Measurements from ENCODE around the gene TUBGCP6.

Gene TUBGCP6

DNA sequence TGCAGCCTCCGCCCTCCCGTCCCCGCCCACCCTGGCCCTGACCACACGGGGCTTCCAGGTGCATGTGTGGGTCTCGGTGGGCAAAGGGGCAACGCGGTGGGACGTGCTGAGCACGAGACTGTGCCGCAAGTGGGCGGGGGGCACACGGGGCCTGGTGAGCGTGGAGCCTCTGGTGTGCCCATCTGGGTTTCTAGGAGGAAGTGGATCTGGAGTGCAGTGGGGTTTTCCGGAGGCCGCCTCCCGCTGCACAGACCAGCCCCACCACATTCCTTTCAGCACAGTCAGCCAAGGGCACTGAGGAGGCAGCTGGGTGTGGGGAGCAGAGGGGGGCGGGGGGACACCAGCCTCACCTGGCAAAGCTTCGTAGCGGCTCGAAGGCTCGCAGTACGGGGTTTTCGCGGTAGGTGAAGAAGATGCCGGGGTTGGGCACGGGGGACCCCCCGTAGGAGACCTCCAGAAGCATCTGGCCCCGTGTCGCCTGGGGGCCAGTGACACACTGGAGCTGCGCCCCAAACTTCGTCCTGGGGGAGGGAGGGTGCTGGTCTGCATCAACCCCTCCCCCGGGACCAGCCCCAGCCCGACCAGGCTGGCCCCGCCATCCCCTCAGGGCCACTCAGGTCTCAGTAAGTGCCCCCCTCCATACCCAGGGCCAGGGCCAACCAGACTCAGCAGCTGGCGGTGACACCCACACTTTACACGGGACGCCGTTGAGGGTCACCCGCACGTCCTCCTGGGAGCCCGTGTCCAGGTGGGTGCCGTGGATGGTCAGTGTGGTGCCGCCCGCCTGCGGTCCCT, 37.7 kb upstream of the TUBGCP6 start:
- H3K36me3 ChIP-seq (ENCODE audit: control insufficient read depth, low read length), result peaks cover 78% of the 10 kb centered on the region
- no peaks in the 10 kb centered on the region for H3K9me3 ChIP-seq (ENCODE audit: control insufficient read depth, insufficient read depth, low read length)
- no peaks in the 10 kb centered on the region for H4K20me1 ChIP-seq (ENCODE audit: control insufficient read depth, insufficient read depth, low read depth, low read length)
- no peaks in the 10 kb centered on the region for H3F3A ChIP-seq (ENCODE audit: control insufficient read depth, insufficient read depth)
- no peak overlapping the region for H3K27ac ChIP-seq (ENCODE audit: low read depth, low read length)
- no peaks in the 10 kb centered on the region for H3K79me2 ChIP-seq (ENCODE audit: control insufficient read depth, low read length)
- no peaks in the 10 kb centered on the region for H3K4me1 ChIP-seq (ENCODE audit: control insufficient read depth, low read length)
- no peaks in the 10 kb centered on the region for H3K9me2 ChIP-seq (replicated peaks; ENCODE audit: control insufficient read depth, low read length)
- no peak overlapping the region for H3K4me2 ChIP-seq (ENCODE audit: low read length)
- H3K4me3 ChIP-seq (ENCODE audit: low read length), result no peak overlapping the region
- no peaks in the 10 kb centered on the region for H3K27me3 ChIP-seq (ENCODE audit: control insufficient read depth, low read length)
- TF ChIP-seq CTCF (IDR thresholded peaks at IDR 0.05; ENCODE audit: low read depth, low read length, poor library complexity, severe bottlenecking), result no peak
- no peak for TF ChIP-seq EZH2phosphoT487 (IDR thresholded peaks at IDR 0.05; ENCODE audit: borderline replicate concordance, low read length)

DNA sequence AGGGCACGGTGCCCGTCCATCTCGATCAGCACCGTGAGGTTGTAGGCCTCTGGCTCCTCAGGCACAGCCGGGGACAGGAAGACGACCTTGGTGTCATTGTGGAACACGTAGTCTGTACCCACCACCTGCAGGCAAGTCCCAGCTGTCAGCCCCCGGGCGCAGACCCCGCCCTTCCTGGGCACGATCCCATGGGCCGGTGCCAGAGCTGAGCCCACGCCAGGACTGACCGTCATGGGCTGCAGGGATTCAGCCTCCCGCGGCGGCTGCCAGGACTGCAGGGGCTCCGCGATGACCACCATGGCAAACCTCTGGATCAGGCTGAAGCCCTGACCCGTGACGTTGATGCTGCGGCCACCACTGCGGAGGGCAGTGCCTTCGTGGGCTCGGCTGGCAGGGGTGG, 37.1 kb upstream of the TUBGCP6 start:
- Histone ChIP-seq H3K4me3 (ENCODE audit: low read length) (no peak overlapping the region), H3K27ac (ENCODE audit: low read depth, low read length) (no peak overlapping the region), H3F3A (ENCODE audit: control insufficient read depth, insufficient read depth) (no peaks in the 10 kb centered on the region), H3K4me1 (ENCODE audit: control insufficient read depth, low read length) (no peaks in the 10 kb centered on the region), H3K79me2 (ENCODE audit: control insufficient read depth, low read length) (no peaks in the 10 kb centered on the region), H3K9me3 (ENCODE audit: control insufficient read depth, insufficient read depth, low read length) (no peaks in the 10 kb centered on the region), H4K20me1 (ENCODE audit: control insufficient read depth, insufficient read depth, low read depth, low read length) (no peaks in the 10 kb centered on the region), H3K36me3 (ENCODE audit: control insufficient read depth, low read length) (peaks cover 77% of the 10 kb centered on the region), H3K27me3 (ENCODE audit: control insufficient read depth, low read length) (no peaks in the 10 kb centered on the region), H3K9me2 (replicated peaks; ENCODE audit: control insufficient read depth, low read length) (no peaks in the 10 kb centered on the region), H3K4me2 (ENCODE audit: low read length) (no peak overlapping the region)
- TF ChIP-seq EZH2phosphoT487 (IDR thresholded peaks at IDR 0.05; ENCODE audit: borderline replicate concordance, low read length), result no peak
- no peak for TF ChIP-seq CTCF (IDR thresholded peaks at IDR 0.05; ENCODE audit: low read depth, low read length, poor library complexity, severe bottlenecking)

DNA sequence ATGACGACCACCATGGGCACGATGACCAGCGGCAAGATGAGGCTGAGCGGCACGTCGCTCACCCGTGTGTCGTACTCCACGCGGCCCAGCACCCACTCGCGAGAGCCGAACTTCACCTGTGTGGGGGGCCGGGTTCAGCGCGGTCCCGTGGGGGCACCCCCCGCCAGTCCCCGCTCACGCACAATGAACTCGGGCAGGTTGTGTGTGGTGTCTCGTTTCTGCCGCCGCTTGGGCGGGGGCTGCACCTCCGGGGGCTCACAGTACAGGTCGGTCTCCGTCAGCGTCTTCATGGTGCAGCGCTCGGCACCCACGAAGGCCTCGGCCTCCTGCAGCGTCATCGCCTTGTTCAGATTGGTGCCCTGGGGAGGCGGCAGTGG, 36.5 kb upstream of the TUBGCP6 start:
- Histone ChIP-seq H3K4me3 (ENCODE audit: low read length) (no peak overlapping the region), H3K36me3 (ENCODE audit: control insufficient read depth, low read length) (peaks cover 77% of the 10 kb centered on the region), H3K27ac (ENCODE audit: low read depth, low read length) (no peak overlapping the region), H4K20me1 (ENCODE audit: control insufficient read depth, insufficient read depth, low read depth, low read length) (no peaks in the 10 kb centered on the region), H3K79me2 (ENCODE audit: control insufficient read depth, low read length) (no peaks in the 10 kb centered on the region), H3F3A (ENCODE audit: control insufficient read depth, insufficient read depth) (peaks cover 5% of the 10 kb centered on the region; the same call in 1 of the 2 replicates), H3K9me3 (ENCODE audit: control insufficient read depth, insufficient read depth, low read length) (peaks cover 1% of the 10 kb centered on the region; the same call in 1 of the 2 replicates), H3K4me2 (ENCODE audit: low read length) (no peak overlapping the region), H3K27me3 (ENCODE audit: control insufficient read depth, low read length) (no peaks in the 10 kb centered on the region), H3K9me2 (replicated peaks; ENCODE audit: control insufficient read depth, low read length) (no peaks in the 10 kb centered on the region), H3K4me1 (ENCODE audit: control insufficient read depth, low read length) (peaks cover 4% of the 10 kb centered on the region)
- TF ChIP-seq EZH2phosphoT487 (IDR thresholded peaks at IDR 0.05; ENCODE audit: borderline replicate concordance, low read length), result no peak
- TF ChIP-seq CTCF (IDR thresholded peaks at IDR 0.05; ENCODE audit: low read depth, low read length, poor library complexity, severe bottlenecking), result no peak
